Natural killer cell (primary cell): ENCODE data around the gene MGARP. TPM values are rescaled to one million over a fixed set of nuclear protein-coding genes. Genes with fewer than 3 reads are reported as not detected.
A peak's percentile ranks its signal among the peaks of the same experiment; 100 is the strongest.

Source experiments
- ATAC-seq, 3 donors: fragments of 150-1000 bp in 2 of 3; fragments of 200-7000 bp in 1 of 3; cut with Tn5 transposase; 1 replicate in 1 of 3; 2 replicates in 2 of 3; pipeline ENCODE4 v1.10.0; 2021; ENCODE audit warnings: mild to moderate bottlenecking in 2 of 3, moderate library complexity in 2 of 3
- DNase-seq, 2 donors: peaks; one replicate each; pipeline versions ENCODE4 v3.0.0 to v3.0.0-alpha.2; 2013 to 2021; ENCODE audit warnings: mixed read lengths in 1 of 2
- H3K27ac ChIP-seq: one replicate; pipeline ENCODE4 v1.5.1; 2013; ENCODE audit warnings: mild to moderate bottlenecking, low read length
- H3K27me3 ChIP-seq: one replicate; pipeline ENCODE4 v1.6.1; 2013; ENCODE audit warnings: low read length; ENCODE audit not compliant: control insufficient read depth, insufficient read depth
- H3K36me3 ChIP-seq: one replicate; pipeline ENCODE4 v1.6.1; 2013; ENCODE audit warnings: low read length; ENCODE audit not compliant: control insufficient read depth, insufficient read depth
- H3K4me1 ChIP-seq: one replicate; pipeline ENCODE4 v1.6.1; 2013; ENCODE audit warnings: low read length; ENCODE audit not compliant: control insufficient read depth, insufficient read depth
- H3K4me3 ChIP-seq: one replicate; pipeline ENCODE4 v1.5.1; 2013; ENCODE audit warnings: low read length
- H3K9me3 ChIP-seq: one replicate; pipeline ENCODE4 v1.6.1; 2013; ENCODE audit warnings: low read length; ENCODE audit not compliant: control insufficient read depth, insufficient read depth
- H3K27ac Mint-ChIP-seq, 2 donors: one replicate each; pipeline ENCODE4 v1.8.0; 2022; ENCODE audit warnings: mild to moderate bottlenecking in 2 of 2, mixed read lengths in 2 of 2, moderate library complexity in 1 of 2
- H3K27me3 Mint-ChIP-seq, 2 donors: one replicate each; pipeline ENCODE4 v1.8.0; 2022; ENCODE audit warnings: low read depth in 2 of 2, mixed read lengths in 2 of 2
- H3K36me3 Mint-ChIP-seq: one replicate; pipeline ENCODE4 v1.8.0; 2022; ENCODE audit warnings: mixed read lengths
- H3K4me1 Mint-ChIP-seq, 2 donors: one replicate each; pipeline ENCODE4 v1.8.0; 2022; ENCODE audit warnings: mixed read lengths in 2 of 2
- H3K4me3 Mint-ChIP-seq: one replicate; pipeline ENCODE4 v1.8.0; 2022; ENCODE audit warnings: mild to moderate bottlenecking, moderate library complexity, mixed read lengths
- H3K9me3 Mint-ChIP-seq, 2 donors: one replicate each; pipeline ENCODE4 v1.8.0; 2022; ENCODE audit warnings: mixed read lengths in 2 of 2
- CTCF ChIP-seq: fragments of 200-600 bp; IDR thresholded peaks from one replicate; pipeline ENCODE4 v1.8.0; 2022; ENCODE audit warnings: antibody characterized with exemption
- WGBS: methylation state at CpG from one replicate; pipeline ENCODE4 v1.1.7; 2013; ENCODE audit warnings: missing lambda C conversion rate; ENCODE audit not compliant: insufficient coverage; 5-methylcytosine and 5-hydroxymethylcytosine counted together
- intact Hi-C: fragments of 100-400 bp; cut with micrococcal nuclease; formaldehyde crosslinking; loops from one replicate; pipeline ENCODE4 v1.14.2; 2022
- total RNA-seq, 4 donors: library from RNA; stranded (reverse); fragments of 120-200 nt in 1 of 4; gene quantifications; one replicate each; pipeline versions ENCODE4 v1.2.3 to v1.2.4, GENCODE V29; 2013 to 2022

The MGARP gene
- total RNA-seq, 3 donors from 2014 or later (not counting 1 experiment from before 2014, with no cell fraction given) = 0.35 to 0.78 (median 0.63) TPM

GRCh38 chr4:139304920-139305319 is 24.9 kb upstream of the MGARP start:
- Histone ChIP-seq H3K4me1 (peaks cover 17% of the 10 kb centered on the region), H3K9me3 (no peaks in the 10 kb centered on the region), H3K4me3 (no peak overlapping the region), H3K36me3 (peaks cover 13% of the 10 kb centered on the region), H3K27ac (no peak overlapping the region), H3K27me3 (no peaks in the 10 kb centered on the region)
- no peak for ATAC-seq
- Mint-ChIP-seq H3K4me1 (peaks cover 46 to 52% of the 10 kb centered on the region in 2 donors), H3K9me3 (no peaks in the 10 kb centered on the region), H3K27ac (peak overlapping the region; percentile 29 to 35), H3K36me3 (no peaks in the 10 kb centered on the region), H3K4me3 (peak overlapping the region; percentile 25), H3K27me3 (no peaks in the 10 kb centered on the region)
- TF ChIP-seq CTCF = no peak
- WGBS = 93% methylated on average over 2 of the region's 2 CpGs
- intact Hi-C loops = loop anchor here (5.0 kb wide), 1 partner anchor 1067 kb away; the partner anchor contains the start of gene SCOC
- DNase-seq = no peak

- Histone ChIP-seq H3K9me3 (no peaks in the 10 kb centered on the region), H3K4me3 (peak within 1 kb of the TSS; percentile 90), H3K27me3 (no peaks in the 10 kb centered on the region), H3K27ac (peak within 1 kb of the TSS; percentile 94), H3K4me1 (peaks cover 17% of the 10 kb centered on the region), H3K36me3 (peaks cover 13% of the 10 kb centered on the region)
- Mint-ChIP-seq H3K4me3 (peak within 1 kb of the TSS; percentile 97), H3K27me3 (no peaks in the 10 kb centered on the region), H3K36me3 (no peaks in the 10 kb centered on the region), H3K27ac (peak within 1 kb of the TSS; percentile 95 to 98), H3K9me3 (no peaks in the 10 kb centered on the region), H3K4me1 (peaks cover 44 to 49% of the 10 kb centered on the region in 2 donors)
- DNase-seq (peak; percentile 31 to 80), ATAC-seq (peak; percentile 30 to 53 (median 45))
- peak; percentile 25 for TF ChIP-seq CTCF
- intact Hi-C loops = loop anchor here (2.0 to 5.0 kb wide), 5 partner anchors 35 to 1070 kb away; partner anchors contain the start of genes ELF2 and SCOC
- under 1% methylated on average over 38 of the region's 46 CpGs for WGBS
Measured at GRCh38 chr4:139301821-139302611, 22.0 kb upstream of the MGARP start, which contains the start of gene NDUFC1. TSS of gene NDUFC1 (minus strand) at chr4:139302477. CDS start at chr4:139295798, 6,679 bp downstream.

GRCh38 chr4:139301113-139301820 is 21.2 kb upstream of the MGARP start, which contains the start of gene NAA15:
TSS of gene NAA15 (plus strand) at chr4:139301505. CDS start at chr4:139301778, 273 bp downstream.
- Histone ChIP-seq H3K27me3 (no peaks in the 10 kb centered on the region), H3K4me3 (peak within 1 kb of the TSS; percentile 90), H3K9me3 (no peaks in the 10 kb centered on the region), H3K27ac (peak within 1 kb of the TSS; percentile 94), H3K4me1 (peaks cover 17% of the 10 kb centered on the region), H3K36me3 (peaks cover 9% of the 10 kb centered on the region)
- WGBS = under 1% methylated on average over 61 of the region's 61 CpGs
- TF ChIP-seq CTCF = no peak
- H3K27ac Mint-ChIP-seq = peak within 1 kb of the TSS; percentile 95 to 98
- ATAC-seq = peak; percentile 83 to 95 (median 89)
- intact Hi-C loops = loop anchor here (2.0 to 5.0 kb wide), 4 partner anchors 34 to 1071 kb away; partner anchors contain the start of genes ELF2 and SCOC
- H3K27me3 Mint-ChIP-seq = no peaks in the 10 kb centered on the region
- peak; percentile 93 to 99 for DNase-seq
- peak within 1 kb of the TSS; percentile 97 for H3K4me3 Mint-ChIP-seq
- H3K4me1 Mint-ChIP-seq = peaks cover 37 to 43% of the 10 kb centered on the region in 2 donors
- H3K36me3 Mint-ChIP-seq = no peaks in the 10 kb centered on the region
- no peaks in the 10 kb centered on the region for H3K9me3 Mint-ChIP-seq
